GM19324 (cell line): Measurements from ENCODE around the gene ASB5.

Experiments used
- ATAC-seq: cut with Tn5 transposase; IDR thresholded peaks from one replicate; pipeline ENCODE4 v1.9.1; 2021; ENCODE audit warnings: mild to moderate bottlenecking, moderate library complexity; ENCODE audit not compliant: unreplicated experiment, low FRiP score

The ASB5 gene

DNA sequence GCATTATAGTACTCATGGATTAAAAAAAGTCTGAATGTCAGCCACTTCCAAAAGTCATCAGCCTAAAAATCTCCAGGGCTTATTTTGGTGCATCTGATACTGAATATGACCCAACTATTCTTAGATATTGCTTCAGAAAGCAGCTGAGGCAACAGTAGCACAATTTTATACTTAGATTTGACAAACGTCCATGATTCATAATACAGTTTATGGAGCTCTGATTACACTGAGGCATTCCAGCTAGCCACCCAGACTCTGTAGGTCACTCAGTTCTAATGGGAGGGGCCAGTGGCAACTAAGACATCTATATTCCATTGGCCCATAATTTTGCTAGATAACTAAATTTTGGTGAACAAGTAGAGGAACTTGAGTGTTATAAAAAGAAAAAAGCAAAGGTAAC, 84.0 kb downstream of the ASB5 start:
- ATAC-seq, result no peak
